Epithelial cell of prostate (primary cell): ENCODE data around the gene CLUH.
"Not testable (repeated sequence)": the region's sequence is repeated elsewhere in the genome, so short reads cannot be mapped to it uniquely, and the experiment has no call there.

Experiments used
- DNase-seq: peaks from one replicate; pipeline ENCODE4 v3.0.0-alpha.2; 2011; ENCODE audit warnings: low read depth, low spot score
- H3K27ac ChIP-seq: fragments of 450-650 bp; 2 replicates; pipeline ENCODE4 v1.5.1; 2017; ENCODE audit warnings: mild to moderate bottlenecking

CLUH gene

DNA sequence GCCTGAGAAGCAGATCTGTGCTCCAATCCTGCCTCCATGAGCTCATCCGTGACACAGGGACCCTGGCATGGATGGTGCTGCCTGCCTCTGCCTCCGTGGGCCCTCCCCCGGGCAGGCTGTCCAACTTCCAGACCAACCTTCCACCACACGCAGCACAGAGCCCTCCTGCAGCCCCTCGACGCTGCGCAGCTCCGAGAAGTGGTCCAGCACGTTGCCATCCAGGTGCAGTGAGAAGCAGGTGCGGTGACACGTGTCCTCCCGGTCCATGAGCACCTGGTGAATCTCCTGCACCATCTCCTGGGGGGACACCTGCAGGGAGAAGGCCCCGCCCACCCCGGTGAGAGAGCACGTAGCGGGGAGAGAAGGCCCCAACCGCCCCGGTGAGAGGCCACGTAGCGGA is 8.4 kb downstream of the CLUH start:
- no peak for DNase-seq
- no peak overlapping the region for H3K27ac ChIP-seq

DNA sequence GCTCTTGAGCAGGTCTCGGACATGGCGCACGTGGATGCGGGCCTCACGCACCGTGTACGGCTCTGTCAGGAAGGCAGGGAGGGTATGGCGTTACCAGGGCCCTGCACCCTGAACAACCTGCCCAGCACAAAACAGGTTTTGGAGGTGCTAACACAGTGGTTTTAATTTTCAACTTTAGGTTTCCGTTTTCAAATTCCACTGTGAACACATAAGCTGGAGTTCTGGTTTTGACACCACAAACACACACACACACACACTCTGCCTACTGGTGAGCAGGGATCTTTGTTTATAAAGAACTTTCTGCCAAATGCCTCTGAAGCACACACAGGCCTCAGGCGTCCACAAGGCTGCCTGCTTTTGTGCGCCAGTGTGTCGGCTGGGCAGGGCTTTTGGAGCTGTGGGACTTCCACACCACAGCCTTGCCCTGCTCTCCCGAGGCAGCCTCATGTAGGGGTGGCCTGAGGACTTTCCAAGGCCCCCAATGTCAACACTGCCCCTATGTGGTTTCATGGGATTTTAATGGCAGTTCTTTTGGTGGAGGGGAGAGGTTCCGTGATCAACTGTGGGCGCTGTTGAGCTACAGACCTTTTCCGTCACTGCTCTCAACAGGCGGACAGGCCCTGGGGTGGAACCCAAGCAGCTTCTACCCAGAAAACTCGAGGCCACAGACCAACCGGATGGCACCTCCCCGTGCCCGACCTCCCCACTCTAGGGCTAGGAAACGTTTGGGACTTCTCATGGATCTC is 9.4 kb downstream of the CLUH start:
- no peak overlapping the region for H3K27ac ChIP-seq
- DNase-seq, result no peak

DNA sequence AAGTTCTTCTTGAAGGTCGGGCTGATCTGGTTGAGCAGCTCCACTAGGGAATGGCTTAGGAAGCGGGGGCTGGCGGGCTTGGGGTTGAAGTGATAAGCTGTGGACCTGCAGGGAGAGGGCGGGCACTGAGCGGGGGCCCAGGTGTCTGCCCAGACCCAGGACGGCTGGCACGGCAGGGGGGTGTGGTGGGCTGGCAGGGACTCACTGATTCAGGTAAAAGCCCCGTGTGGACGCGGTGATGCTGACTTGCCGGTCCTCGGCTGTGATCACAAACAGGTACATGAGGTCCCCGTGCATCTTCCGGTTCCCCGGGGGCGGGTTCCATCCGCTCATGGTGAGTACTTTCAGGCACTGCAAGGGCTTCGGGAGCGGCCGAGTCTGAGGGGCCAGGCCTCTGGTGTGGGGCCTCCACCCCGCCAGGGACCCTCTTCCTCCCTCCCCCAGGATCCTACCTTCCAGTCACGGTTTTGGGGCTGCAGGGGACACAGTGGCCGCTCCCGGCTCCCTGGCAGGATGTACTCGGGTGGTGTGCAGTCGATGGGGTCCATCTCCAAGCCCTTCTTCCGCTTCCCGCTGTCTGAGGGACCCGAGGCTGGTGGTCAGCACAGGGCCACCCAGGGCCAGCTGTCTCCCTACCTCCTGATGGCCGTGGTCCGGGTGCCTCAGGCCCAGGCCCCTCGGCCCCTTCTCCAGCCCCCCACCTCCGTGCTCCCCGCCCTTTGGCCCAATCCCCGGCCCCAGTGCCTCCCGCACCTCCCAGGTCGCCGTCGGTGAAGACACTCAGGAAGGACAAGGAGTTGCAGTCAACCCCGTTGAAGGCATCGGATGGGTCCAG is 10.2 kb downstream of the CLUH start:
- DNase-seq, result no peak
- H3K27ac ChIP-seq, result no peak overlapping the region

DNA sequence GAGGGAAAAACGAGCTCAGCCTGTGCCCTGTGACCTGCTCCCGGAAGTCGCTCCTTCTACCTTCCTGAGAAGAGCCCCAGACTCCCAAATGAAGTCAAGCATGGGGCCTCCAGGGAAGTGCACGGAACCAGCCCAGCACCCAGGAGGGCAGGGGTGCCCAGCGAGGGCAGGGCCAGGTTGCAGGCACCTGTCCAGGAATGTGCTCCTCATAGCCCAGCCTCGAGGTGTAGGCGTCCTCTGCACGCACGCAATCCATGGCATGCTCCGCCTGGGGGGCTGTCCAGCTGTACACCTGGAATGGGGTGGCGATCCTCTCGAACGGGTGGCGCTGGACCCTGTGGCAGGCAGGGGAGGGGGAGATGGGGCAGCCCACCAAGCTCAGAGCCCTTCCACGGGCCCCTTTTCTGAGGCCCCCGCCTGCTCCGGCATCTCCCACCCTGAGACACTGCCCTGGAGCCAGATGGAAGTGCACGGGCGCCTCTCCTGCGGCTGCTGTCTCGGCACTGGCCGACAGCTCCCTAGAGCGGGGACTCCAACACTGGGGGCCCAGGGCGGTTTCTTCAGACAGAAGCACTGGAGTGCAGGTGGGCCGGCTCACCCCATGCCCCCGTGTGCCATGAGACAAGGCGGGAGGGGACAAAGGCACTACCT is 10.9 kb downstream of the CLUH start:
- no peak overlapping the region for H3K27ac ChIP-seq
- DNase-seq, result no peak

DNA sequence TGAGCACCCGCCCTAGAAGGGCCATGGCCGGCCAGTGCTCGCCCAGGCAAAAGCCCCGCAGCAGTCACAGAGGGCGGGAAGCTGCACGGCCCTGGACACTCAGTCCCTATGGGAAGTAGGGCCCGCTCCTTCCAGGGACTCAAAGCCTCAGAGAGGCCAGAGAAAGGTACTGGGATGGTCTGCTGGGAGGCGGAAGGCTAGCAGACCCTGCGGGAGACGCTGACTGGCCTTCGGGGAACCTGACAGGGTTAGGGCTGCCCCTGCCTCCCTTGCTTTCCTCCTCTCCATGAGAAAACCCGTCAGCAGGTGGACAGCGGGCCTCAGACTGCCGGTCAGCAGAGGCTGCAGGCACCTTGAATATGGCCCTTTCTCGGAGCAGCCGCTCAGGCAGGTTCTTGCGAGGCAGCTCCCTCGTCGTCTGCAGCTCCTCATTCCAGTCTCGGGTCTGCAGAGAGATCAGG is 11.5 kb downstream of the CLUH start:
- H3K27ac ChIP-seq, result no peak overlapping the region
- no peak for DNase-seq

DNA sequence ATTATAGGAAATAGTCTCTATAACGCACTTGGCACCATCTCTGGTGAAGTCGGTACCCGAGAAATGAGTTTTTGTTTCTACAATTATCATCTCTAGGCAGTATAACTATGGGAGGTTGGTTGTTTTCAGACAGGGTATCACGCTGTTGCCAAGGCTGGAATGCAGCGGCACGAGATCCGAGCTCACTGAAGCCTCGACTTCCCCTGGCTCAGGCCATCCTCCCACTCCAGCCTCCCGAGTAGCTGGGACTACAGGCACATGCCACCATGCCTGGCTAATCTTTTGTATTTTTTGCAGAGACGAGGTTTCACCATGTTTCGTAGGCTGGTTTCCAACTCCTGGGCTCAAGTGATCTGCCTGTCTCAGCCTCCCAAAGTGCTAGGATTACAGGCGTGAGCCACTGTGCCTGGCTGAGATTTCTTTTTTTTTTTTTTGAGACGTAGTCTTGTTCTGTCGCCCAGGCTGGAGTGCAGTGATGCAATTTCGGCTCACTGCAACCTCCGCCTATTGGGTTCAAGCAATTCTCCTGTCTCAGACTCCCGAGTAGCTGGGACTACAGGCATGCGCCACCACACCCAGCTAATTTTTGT is 12.3 kb downstream of the CLUH start:
- not testable (repeated sequence) for H3K27ac ChIP-seq, DNase-seq

DNA sequence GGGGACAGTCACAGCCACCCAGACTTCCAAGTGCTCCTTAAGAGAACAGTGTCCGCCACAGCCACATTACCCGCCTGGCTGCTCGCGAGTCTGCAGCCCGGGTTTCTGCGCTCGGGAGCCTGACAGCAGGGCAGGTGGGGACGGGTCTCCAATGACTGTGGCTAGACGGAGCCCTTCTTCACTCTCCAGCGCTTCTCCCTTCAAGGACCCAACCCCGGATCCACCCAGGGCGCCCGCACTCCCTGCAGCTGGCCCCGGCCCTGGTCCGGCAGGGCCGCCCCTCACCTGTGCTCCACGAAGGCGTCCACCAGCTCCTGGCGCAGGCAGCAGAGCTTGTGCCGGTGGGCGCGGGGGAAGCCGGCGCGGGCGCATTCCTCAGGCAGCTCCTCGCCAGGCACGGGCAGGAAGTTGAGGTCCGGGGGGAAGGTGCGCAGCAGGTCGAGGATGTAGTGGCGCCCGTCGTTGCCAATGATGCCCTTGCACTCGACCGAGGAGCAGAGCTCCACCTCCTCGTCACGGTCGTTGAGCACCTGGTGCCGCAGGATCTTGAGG is 13.9 kb downstream of the CLUH start:
- DNase-seq, result no peak
- H3K27ac ChIP-seq, result no peak overlapping the region

DNA sequence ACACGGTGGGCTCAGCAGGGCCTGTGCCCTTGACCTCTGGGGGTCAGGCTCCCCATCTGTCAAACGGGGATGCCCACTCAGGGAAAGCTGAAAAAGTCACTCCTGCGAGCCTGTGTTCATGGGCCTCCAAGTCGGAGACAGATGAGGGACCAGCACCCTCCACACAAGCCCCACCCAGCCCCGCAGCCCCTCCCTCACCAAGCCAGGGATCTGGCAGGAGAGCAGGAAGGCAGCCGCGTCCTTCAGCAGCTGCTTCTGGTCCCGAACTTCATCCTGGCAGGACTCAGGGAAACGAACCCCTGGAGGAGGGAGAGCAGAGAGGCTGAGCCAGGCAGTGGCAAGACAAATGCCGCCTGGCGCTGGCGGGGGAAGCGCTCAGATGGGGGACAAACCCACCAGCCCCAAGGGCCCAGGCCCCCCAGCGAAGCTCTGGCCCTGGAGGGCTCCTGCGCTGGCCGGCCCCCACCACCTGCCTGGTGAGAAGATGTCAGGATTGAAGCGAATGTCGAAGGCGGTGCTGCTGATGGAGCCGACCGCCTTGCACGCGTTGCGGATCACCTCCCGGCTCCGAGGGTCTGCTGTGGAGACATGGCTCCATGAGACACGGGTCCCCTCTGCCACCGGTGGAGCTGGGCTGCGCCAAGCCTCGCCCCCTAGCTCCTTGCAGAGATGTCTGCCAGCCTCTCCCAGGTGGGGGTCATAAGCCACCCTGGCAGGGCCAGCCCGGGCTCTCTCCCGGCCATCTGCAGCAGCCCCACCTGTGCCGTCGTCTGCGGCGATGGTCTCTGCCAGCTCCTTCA is 15.4 kb downstream of the CLUH start:
- H3K27ac ChIP-seq, result no peak overlapping the region
- DNase-seq, result no peak

DNA sequence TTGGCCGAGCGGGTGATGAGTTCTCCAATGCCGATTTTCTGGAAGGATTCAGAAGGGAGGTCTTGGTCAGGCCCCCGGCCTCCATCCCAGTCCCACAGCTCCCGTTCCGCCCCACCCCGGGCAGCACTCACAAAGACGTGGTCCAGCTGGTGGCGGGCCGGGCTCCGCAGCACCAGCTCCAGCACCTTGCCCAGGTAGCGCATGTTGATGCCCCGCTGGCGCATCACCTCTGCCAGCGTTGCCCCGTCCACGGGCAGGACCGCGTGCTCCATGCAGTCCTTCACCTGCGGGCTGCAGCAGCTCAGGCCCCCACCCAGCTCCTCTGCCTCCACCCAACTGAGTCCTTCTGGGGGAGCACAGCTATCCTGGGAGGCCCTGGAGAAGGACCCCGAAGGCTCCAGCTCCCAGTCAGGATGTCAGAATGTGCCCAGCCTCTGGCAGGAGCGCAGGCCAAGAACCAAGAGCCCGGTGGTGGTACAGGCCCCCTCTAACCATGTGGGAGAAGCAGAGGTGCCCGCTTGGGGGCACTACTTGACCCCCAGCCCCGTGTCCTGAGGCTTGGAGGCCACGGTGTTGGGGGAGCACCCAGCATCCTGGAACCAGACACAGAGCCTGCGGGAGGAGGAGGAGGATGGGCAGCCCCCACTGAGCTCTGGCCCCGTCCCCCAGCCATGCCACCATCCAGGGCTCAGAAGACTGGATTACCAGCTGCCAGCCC is 16.2 kb downstream of the CLUH start:
- H3K27ac ChIP-seq, result no peak overlapping the region
- no peak for DNase-seq

DNA sequence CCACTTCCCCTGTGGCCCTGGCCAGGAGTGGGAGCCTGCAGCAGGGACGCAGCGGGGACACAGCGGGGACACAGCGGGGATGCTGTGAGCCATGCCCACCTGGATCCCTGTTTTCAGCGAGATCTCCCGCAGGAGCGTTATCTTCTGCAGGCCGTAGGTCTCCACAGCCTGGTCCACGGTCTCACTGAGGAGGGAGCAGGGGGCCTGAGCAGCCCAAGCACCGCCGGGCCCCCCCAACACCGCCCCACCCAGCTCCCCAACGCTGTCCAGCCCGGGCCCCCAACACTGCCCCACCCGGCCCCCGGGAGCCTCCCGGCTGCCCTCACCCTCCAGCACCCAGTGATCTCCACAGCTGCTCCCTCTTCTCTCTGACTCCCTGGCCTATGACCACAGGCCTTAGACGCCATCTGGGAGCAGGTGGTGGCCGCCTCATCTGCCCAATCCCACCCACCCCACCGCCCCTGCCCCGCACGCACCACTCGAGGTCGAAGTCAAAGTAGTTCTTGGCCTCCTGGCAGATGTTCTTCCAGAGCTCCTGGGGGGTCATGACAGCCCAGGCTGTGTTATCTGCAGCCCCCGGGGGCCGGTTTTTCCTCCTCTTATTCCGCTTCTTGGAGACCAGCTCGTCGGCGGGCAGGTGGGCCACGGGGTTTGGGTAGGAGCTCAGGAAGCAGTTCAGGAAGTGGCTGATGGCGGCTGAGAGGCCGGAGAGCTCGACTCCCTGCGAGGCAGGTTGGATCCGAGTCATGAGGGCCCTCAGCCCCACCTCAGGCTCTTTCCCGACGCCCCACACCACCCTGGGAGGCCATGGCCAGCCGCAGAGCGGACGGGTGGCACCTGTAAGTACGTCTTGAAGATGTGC is 17.0 kb downstream of the CLUH start:
- H3K27ac ChIP-seq, result no peak overlapping the region
- no peak for DNase-seq

DNA sequence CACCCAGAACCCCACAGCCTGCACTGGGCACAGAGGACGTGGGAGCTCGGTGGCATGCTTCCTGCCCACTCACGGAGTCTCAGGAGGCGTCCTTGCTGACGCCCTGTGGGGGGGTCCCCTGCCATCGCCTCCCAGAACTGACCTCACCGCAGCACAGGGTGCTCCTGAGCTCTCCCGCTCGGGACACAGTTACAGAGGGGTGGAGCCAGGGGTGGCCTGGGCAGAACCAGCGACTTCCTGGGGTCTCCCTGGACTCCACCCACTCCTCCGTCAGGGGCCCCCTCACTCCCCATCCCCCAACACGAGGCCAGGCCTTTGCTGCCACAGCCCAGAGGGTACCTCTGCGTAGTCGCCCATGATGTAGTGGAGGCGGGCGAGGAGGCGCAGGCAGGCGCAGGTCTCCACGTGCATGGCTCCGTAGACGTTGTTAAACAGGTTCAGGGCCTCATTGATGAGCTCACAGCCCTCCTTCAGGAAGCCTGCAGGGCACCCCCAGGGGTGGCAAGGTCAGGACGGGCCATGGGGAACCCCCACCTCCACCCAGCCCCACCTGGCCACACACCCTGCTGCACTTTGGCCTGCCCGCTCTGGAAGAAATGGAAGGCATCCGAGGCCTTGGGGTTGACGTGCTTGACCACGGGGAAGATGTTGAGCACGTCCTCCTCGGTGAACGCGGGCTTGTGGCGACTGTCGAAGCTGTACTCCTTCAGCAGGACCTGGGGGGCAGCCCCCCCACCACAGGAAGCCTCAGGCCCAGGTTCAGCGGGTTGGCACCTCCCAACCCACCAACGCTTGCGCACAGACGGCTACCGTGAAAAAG is 17.8 kb downstream of the CLUH start:
- DNase-seq, result no peak
- H3K27ac ChIP-seq, result no peak overlapping the region

DNA sequence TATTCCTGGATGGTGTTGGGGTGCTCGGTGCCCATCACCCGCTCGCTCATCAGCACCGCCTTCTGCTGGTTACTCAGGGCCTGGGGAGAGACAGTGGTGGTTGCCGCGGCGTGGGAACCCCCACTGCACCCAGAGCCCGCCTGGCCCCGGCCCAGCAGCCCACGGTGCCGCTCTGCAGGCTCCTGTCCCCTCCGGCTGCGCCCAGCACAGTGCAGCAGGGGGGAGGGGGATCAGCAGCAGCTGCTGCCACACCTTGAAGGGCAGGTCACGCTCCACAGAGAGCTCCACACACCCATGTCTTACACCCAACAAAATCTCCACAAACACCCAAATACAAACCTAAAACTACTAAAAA is 18.8 kb downstream of the CLUH start:
- DNase-seq, result no peak
- H3K27ac ChIP-seq, result no peak overlapping the region

DNA sequence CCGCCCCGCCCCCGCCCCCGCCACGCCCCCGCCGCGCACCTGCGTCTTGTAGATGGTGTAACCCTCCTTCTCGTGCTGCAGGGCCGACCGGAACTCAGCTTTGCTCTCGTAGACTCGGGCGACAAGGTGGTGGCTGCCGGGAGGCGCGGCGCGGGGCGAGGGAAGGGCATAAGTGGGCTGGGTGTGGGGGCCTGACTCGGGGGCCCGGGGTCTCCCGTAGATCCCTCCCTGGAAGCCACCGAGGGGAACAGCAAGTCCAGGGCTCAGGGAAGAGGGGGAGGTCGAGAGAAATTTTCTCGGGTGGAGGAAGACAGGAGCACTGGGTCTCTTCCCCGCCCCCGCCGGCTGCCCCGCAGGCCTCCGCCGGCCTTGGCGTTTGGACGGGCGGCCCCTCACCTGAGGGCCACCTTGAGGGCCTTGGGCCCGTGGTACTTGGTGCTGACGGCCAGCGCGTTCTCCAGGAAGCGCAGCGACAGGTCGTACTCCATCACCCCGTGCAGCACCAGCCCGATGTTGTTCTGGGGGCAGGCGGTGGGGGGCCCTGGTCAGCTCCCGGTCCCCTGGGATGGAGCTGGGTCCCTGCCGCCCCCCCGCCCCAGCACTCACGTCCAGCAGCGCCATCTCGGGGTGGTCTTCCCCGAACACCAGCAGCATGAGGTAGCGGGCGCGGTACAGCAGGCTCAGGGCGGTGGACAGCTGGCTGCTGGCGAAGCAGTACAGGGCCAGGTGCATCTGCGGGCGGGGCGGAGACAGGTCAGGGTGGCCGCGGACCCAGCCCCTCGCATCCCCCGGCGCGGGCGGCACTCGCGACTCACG is 19.4 kb downstream of the CLUH start:
- DNase-seq, result no peak
- no peak overlapping the region for H3K27ac ChIP-seq

DNA sequence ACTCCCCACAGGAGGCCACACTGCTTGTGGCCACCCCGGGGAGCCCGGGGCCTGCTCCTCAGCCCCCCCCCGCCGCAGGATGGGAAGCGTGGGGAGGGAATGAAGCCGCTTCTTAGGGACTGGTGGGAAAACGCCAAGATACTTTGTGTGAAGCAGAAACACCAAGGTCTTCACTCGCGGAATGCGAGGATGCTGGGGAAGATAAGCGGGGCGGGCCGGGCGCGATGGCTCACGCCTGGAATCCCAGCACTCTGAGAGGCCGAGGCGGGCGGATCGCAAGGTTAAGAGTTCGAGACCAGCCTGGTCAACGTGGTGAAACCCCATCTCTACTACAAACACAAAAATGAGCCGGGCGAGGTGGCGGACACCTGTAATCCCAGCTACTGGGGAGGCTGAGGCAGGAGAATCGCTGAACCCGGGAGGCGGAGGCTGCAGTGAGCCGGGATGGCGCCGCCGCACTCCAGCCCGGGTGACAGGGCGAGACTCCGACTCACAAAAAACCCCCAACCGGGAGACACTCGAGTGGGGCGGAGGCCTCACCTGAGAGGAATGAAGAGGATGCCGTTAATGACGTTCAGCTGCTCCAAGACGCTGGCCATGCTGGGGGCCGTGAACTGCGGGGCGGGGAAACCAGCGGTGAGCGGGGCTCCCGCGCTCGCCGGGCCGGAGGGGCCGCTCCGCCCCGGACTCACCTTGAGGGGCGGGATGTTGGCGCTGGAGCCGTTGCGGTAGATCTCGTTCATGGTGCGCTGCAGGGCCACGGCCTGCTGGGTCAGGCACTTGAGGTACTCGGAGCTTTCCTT is 20.3 kb downstream of the CLUH start:
- H3K27ac ChIP-seq, result no peak overlapping the region
- no peak for DNase-seq

DNA sequence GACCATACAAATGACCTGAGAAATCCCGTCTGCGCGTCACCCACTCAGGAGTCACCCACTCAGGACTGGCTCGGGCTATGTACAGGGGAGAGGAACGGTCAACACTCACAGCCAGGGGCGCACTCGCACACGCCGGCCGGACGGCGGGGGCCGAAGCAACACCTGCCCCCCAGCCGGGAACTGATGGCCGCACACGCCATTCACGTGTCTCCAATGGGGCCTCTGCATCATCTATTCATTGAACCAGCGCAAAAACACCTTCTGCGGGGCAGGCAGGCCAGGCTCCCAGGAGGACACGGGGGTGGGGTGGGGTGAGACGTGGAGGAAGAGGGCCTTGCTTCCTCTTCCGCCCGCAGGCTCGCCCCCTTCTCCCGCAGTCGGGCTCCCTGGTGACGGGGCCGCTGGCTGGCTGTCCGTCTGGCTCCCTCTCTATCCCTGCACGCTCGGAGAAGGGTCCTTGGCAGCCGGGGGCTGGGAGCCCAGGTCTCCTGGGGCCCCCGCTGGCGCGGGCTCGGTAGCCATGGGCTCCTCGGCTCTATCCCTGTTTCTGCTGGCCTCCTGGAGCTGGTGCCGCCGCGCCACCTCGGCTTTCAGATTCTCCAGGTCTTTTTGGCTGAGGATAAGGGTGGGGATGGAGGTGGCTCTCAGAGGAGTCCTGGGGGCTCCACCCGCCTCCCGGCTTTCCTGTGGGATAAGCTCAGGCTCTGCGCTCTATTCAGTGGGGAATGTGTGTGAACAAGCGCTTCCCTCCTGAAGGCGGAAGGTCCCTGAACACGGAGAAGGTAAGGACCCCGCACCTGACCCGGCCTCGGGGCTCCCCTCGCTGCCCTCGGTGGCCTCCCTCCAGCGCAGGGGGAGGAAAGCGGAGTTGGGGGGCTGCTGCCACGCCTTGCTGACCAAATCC is 21.1 kb downstream of the CLUH start:
- H3K27ac ChIP-seq, result no peak overlapping the region
- DNase-seq, result no peak
